ENCODE data around the gene RPS6KL1. TPM values are rescaled to one million over a fixed set of nuclear protein-coding genes. Genes with fewer than 3 reads are reported as not detected.

The RPS6KL1 gene
- total and polyA plus RNA-seq, 2 experiments from 2014 or later: 5.6 to 6.5 TPM

DNA sequence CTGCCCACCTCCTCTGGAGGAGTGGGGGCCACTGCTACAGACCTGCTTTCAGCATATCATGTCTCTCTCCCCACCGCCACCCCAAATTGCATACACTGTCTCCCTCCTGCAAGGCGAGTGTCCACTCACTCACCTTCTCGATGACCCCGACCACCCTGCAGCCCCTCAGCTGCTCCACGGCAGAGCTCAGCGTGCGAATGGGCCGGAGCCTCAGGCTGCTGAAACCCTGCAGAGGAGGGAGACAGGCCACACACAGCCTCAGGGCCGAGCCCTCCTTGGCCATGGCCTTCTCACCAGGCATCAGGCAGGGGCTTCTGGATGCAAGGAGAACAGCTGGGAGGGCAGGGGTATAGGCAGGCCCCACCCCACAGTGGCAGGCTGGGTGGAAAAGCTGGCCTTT is 4.7 kb downstream of the RPS6KL1 start (continued):
- TF ChIP-seq, protein P1, sequence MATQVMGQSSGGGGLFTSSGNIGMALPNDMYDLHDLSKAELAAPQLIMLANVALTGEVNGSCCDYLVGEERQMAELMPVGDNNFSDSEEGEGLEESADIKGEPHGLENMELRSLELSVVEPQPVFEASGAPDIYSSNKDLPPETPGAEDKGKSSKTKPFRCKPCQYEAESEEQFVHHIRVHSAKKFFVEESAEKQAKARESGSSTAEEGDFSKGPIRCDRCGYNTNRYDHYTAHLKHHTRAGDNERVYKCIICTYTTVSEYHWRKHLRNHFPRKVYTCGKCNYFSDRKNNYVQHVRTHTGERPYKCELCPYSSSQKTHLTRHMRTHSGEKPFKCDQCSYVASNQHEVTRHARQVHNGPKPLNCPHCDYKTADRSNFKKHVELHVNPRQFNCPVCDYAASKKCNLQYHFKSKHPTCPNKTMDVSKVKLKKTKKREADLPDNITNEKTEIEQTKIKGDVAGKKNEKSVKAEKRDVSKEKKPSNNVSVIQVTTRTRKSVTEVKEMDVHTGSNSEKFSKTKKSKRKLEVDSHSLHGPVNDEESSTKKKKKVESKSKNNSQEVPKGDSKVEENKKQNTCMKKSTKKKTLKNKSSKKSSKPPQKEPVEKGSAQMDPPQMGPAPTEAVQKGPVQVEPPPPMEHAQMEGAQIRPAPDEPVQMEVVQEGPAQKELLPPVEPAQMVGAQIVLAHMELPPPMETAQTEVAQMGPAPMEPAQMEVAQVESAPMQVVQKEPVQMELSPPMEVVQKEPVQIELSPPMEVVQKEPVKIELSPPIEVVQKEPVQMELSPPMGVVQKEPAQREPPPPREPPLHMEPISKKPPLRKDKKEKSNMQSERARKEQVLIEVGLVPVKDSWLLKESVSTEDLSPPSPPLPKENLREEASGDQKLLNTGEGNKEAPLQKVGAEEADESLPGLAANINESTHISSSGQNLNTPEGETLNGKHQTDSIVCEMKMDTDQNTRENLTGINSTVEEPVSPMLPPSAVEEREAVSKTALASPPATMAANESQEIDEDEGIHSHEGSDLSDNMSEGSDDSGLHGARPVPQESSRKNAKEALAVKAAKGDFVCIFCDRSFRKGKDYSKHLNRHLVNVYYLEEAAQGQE (IDR thresholded peaks at IDR 0.05; ENCODE audit: unreplicated experiment): no peak
- TF ChIP-seq, protein P2, sequence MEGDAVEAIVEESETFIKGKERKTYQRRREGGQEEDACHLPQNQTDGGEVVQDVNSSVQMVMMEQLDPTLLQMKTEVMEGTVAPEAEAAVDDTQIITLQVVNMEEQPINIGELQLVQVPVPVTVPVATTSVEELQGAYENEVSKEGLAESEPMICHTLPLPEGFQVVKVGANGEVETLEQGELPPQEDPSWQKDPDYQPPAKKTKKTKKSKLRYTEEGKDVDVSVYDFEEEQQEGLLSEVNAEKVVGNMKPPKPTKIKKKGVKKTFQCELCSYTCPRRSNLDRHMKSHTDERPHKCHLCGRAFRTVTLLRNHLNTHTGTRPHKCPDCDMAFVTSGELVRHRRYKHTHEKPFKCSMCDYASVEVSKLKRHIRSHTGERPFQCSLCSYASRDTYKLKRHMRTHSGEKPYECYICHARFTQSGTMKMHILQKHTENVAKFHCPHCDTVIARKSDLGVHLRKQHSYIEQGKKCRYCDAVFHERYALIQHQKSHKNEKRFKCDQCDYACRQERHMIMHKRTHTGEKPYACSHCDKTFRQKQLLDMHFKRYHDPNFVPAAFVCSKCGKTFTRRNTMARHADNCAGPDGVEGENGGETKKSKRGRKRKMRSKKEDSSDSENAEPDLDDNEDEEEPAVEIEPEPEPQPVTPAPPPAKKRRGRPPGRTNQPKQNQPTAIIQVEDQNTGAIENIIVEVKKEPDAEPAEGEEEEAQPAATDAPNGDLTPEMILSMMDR (conservative IDR thresholded peaks at IDR 0.05; ENCODE audit: low read depth in 2 of 2): no peak
- TF ChIP-seq CREB1 (CRISPR knock-in tag; IDR thresholded peaks at IDR 0.05; ENCODE audit: low read depth) (no peak), EZH2phosphoT487 (IDR thresholded peaks at IDR 0.05; ENCODE audit: unreplicated experiment) (no peak), JUNB (IDR thresholded peaks at IDR 0.05; ENCODE audit: unreplicated experiment) (no peak), POLR2AphosphoS5 (IDR thresholded peaks at IDR 0.05; ENCODE audit: low read depth) (no peak), ZNF331 (CRISPR knock-in tag; IDR thresholded peaks at IDR 0.05; ENCODE audit: low read depth) (no peak)

- H4K20me1 ChIP-seq (replicated peaks; ENCODE audit: insufficient read depth): 0 out of 2 replicates have a peak, but pooled peaks cover 4% of the 10 kb centered on the region
- ATAC-seq: no peak
- H3K27ac ChIP-seq (ENCODE audit: low read depth): no peak overlapping the region
- H3K79me2 ChIP-seq (replicated peaks; ENCODE audit: insufficient read depth): no peaks in the 10 kb centered on the region
- H3F3A ChIP-seq (replicated peaks; ENCODE audit: low read depth): no peaks in the 10 kb centered on the region
- H3K4me1 ChIP-seq (ENCODE audit: insufficient read depth): peaks cover 3% of the 10 kb centered on the region; the same call in 1 of the 2 replicates
- no peaks in the 10 kb centered on the region for H3K36me3 ChIP-seq (ENCODE audit: insufficient read depth)
- Mint-ChIP-seq H3K4me1 (peaks cover 7% of the 10 kb centered on the region; the same call in 2 of the 3 replicates), H3K4me3 (no peak overlapping the region; the same call in 2 of the 3 replicates), H3K9me3 (no peaks in the 10 kb centered on the region), H3K36me3 (ENCODE audit: low read depth) (peaks cover 5% of the 10 kb centered on the region; the same call in 1 of the 3 replicates), H3K27ac (no peak overlapping the region), H3K27me3 (ENCODE audit: insufficient read depth, low read depth, poor library complexity) (no peaks in the 10 kb centered on the region)
- no peak overlapping the region for H3K4me3 ChIP-seq
- no peak for TF ChIP-seq EZH2phosphoT487 (IDR thresholded peaks at IDR 0.05; ENCODE audit: unreplicated experiment)
- TF ChIP-seq, protein P2 (conservative IDR thresholded peaks at IDR 0.05; ENCODE audit: low read depth in 2 of 2): 0 out of 4 replicates have a peak, but pooled peaks of 1 of the 2 experiments have one; percentile 3
- H3K9me2 ChIP-seq (ENCODE audit: insufficient read depth): no peaks in the 10 kb centered on the region
- DNase-seq (ENCODE audit: low spot score): no peak
- H3K27me3 ChIP-seq (ENCODE audit: insufficient read depth): no peaks in the 10 kb centered on the region
- H3K4me2 ChIP-seq: no peak overlapping the region
- H2AFZ ChIP-seq: no peak overlapping the region
Observed at GRCh38 chr14:74917646-74918081, 5.4 kb downstream of the RPS6KL1 start.
